ENCODE measurements around the gene TBC1D19.

TBC1D19 gene

DNA sequence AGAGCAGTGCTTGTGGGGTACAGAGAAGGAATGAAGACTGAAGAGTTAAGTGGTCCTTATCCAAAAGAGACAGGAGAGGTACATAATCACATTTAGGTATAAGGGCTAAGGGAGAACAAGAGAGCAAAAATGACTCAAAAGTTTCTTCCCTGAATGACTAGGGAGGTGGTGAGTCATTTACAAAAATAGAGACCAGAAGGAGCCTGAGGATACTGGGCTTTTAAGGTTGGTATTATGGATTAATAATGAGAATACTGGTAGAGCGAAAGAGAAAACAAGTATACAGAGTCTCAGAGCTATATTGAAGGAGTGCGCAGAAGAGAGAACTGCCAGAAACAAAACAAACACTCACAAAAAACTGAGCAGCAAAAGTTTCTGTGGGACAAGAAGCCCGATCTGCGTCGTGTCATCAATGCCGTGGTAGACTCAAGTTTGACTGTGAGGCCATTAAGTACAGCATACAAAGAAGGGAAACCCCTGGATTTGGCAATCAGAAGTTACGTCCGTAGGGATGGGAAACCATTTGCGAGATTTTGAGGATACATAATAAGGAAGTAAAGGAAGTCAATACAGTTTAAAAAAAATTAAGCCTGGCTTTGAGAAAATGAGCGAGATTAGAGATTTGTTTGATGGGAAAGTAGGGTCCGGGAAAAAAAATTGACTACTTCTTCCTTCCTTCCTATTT, 147.6 kb downstream of the TBC1D19 start:
- no peak for DNase-seq (ENCODE audit: low read depth in 3 of 3)

DNA sequence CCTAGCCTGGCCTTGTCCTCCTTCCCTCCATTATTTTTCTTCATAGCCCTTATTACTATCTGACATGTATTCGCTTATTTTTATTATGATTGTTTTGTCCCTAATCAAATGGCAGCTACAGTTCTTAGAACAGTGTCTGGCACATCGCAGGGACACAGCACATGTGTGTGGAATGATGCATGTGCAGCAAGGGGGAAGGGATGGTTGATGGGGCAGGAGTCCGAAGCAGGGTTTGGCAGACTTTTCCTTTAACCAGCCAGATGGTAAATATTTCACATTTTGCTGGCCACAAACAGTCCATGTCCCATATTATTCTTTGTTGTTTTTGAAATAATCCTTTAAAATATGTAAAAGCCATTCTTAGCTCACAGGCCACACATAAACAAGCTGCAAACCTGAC, 148.5 kb downstream of the TBC1D19 start:
- DNase-seq (ENCODE audit: low read depth in 3 of 3): no peak

DNA sequence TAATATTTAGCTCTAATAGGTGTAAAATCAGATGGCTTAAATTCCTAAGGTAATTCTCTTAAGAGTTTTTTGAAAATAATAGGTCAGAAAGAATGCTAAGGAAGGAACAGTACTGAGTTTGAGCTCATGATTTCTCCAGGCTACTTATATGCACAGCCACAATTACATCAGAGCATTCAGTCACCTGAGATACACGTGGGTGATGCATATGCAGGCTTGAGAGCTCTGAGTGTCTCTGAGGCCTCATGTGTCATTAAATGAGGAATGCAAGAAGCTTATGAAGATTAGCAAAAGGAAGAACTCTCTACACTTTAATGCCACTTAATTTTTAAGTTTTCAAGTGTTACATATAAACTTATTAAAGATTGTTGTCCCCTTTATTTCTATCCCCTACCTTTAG, 152.7 kb downstream of the TBC1D19 start:
- DNase-seq (ENCODE audit: low read depth in 3 of 3): no peak

DNA sequence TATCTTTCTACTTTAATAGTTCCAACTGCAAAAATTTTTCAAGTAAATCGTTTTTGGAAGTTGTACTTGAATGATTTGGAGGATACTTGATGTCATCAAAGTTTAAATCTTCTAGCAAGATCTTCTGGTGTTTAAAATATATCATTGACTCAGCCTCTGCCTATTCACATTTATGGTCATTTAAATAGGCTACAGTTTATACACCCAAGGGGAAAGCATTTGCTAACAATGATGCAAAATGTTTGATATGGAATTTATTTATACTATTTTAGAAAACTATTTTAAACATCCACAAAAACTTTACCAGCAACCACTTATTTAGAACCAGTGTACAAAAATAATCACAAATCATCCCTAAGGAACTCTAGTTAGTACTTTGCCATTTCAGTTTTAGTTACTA, 153.5 kb downstream of the TBC1D19 start:
- DNase-seq (ENCODE audit: low read depth in 3 of 3): no peak

DNA sequence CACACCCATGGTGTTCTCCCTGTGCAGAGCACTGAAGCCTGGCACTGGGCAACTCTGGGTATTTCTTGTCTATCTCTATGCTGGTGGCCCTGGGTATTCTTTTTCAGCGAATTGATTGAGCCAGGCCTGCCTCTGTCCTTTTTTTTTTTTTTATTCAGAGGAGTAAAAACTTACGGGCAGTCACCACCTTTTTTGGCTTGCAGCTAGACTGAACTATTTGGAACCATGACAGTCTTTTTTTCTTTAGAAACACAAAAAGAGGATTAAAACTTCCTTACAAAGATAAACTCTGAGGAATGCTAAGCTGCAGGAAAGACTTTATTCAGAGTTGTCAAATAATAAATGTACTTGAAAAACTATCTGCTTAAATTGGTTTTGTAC, 157.6 kb downstream of the TBC1D19 start:
- no peak for DNase-seq (ENCODE audit: low read depth in 3 of 3)

DNA sequence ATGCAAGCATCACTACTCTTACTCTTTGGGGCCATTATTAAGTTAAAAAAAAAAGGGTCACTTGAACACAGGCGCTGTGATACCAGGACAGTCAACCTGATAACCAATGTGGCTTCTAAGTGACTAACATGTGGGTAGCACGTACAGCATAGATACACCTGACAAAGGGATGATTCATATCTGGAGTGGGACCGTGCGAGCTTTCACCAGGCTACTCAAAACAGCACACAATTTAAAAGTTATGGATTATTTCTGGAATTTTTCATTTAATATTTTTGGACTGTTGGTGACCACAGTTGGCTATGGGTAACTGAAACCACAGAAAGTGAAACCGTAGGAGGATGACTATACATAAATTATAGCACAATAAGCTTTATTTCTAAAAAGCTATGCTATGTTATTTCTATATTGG, 162.9 kb downstream of the TBC1D19 start:
- peak in 2 of 3 experiments; percentile 3 to 34 for DNase-seq (ENCODE audit: low read depth in 3 of 3)

DNA sequence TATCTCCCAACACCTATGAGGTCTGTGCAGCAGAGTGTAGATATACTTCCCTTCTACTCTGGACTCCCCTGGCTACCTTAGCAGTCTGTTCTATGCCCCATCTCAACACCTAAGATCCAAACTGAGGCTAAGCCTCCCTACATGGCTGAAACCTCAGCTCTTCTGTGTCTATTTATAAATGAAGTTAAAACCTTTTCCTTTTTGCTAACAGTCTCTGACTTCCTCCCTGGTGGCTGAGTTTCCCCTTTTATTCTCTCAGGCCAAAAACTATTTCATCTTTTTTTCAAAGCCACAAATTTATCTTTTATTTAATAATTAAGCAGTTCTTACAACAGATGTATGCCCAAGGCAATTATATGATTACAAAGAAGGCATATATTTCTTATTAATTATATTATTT, 164.9 kb downstream of the TBC1D19 start:
- DNase-seq (ENCODE audit: low read depth in 3 of 3): no peak

DNA sequence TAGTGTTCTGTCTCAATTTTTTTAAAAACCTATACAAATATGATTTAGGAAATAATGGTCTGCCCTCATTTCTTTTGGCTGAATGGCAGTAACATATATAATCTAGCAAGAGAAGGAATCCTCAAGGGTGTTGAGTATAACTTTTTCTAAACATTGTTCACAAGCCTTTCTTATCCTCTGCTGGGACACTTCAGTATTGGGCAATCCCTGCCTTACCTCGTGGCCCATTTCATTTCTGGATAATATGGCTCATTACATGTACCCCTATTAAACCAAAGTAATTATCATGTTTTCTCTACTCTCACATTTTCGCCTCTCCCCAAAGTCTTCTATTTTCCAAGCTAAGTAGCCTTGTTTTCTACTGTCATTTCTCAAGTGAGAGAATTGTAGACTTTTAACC, 166.0 kb downstream of the TBC1D19 start:
- no peak for DNase-seq (ENCODE audit: low read depth in 3 of 3)

DNA sequence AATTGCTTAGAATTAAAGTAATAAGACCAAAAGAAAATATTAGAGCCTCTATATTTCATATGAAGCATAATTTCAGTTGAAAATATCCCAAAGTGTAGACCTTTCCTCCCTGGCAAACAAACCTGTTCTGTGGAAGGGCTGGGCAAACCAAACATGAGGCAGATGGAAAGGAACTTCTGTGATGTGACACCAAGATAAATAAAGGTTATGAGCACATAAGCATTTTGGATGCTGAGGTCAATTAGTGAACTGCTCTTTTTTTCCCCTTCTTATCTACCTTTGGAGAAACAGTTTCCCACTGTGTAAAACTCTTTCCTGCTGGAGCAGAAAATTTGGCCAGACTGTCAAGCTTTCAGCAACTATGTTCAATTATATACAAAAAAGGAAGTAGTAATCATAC, 167.1 kb downstream of the TBC1D19 start:
- no peak for DNase-seq (ENCODE audit: low read depth in 3 of 3)

DNA sequence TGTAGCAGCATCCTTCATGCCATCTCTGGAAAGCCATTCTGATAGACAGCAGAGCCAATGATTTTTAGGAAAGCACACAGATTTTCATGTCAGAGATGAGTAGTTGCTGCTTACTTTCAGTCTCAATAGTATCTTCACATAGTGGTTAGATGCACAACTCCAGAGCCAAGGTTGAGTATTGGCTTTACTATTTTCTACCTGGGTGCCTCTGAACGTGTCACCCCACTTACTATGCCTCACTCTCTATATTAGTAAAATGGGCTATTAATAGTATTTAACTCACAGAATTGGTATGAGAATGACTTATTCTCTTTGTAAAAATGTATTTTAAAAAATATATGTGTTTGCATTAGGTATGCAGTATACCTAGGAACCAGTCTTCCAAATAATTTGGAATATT, 168.0 kb downstream of the TBC1D19 start:
- DNase-seq (ENCODE audit: low read depth in 3 of 3): no peak

DNA sequence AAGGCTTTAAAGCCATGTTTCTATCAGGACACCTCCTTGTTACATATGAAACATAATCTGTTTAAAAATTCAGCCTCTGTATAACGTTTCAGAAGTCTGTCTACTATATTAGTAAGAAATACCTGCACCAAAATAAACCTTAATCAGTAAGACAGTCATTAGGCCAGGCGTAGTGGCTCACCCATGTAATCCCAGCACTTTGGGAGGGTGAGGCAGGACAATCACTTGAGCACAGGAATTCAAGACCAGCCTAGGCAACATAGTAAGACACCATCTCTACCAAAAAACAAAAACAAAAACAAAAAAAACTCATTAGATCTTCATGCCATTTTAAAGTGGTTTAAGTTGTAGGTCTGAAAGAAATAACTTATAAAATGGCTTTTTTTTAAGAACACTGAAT, 169.3 kb downstream of the TBC1D19 start:
- DNase-seq (ENCODE audit: low read depth in 3 of 3): no peak

DNA sequence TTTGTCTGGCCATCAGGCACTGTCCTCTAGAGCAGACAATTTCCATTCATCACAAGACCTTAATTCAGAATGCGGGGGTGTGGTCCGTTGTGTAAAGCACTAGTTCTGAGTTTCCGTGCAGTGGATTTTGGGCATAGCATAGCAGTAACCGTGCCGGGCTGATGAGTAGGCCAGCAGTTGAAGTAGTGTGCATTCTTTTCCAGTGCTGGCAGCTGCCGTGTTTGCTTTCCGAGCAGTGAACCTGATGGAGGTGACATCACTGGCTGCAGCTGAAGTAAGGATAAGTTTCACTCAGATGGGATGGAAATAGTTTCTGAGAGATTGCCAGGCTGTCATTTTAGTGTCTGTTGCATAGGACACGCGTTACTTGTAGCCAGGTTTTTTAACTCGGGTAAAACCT, 169.7 kb downstream of the TBC1D19 start:
- DNase-seq (ENCODE audit: low read depth in 3 of 3): no peak

DNA sequence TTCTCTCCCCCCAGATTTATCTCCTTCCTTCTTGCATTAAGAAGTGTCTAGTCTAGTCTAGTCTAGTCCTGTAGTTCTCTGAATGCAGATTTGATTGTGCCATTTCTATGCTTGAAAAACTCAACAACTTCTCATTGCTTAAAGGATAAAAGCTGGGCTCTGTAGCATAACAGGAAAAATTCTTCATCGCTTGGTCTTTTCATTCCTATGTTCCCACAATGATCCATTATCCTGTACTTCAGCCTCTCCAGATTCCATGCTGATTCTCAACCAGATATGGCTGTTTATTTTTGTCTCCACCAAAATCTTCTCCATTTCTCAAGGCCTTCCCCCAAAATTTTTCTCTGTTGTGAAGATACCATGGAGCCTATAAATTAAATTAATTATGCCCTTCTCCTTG, 173.9 kb downstream of the TBC1D19 start:
- DNase-seq (ENCODE audit: low read depth in 3 of 3): no peak

DNA sequence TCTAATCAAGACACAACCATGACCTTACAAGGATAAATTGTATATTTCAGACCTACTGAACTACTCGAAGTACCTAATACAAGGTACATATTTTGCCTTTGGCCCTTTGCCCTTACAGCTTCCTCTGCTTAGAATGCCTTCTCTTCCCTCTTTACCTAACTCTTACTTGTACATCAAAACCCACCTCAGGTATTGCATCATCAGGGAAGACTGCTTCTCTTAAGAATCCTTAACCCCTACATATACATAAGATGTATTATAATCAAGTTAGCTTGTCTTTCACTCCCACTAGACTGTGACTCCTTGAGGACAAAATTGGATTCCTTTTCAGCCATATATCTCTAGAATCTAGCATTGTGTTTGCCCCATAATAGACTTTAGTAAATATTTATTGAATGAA, 175.0 kb downstream of the TBC1D19 start:
- DNase-seq (ENCODE audit: low read depth in 3 of 3): no peak

DNA sequence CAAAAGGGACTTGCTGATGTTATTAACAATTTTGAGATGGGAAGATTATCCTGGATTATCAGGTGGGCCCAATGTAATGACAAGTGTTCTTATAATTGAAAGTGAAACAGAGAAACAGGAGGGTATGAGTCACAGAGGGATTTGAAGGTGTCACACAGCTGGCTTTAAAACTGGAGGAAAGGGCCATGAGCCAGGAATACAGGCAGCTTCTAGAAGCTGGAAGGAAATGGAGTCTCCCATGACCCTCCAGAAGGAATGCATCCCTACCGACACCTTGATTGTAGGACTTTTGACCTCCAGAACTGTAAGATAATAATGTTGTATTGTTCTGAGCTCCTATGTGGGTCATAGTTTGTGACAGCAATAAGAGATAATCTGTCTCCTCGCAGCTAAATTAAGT, 178.8 kb downstream of the TBC1D19 start:
- no peak for DNase-seq (ENCODE audit: low read depth in 3 of 3)

DNA sequence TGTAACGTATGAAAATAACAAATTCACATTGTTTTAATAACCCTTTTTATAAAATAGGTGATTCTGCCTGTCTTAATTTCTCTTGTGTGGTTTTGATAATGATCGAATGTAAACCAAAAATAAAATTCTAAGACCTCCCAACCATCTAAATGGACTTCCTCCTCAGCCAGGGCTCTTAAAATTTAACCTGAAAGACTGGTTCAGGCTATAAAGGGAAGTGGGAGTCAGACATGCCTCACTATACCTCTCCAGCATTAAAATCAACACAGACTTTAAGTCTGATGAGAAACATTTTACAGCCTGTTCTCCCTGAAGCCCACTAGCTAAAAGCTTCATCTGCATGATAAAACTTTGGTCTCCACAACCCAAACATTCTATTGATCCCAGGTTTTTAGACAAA, 179.2 kb downstream of the TBC1D19 start:
- DNase-seq (ENCODE audit: low read depth in 3 of 3): no peak

DNA sequence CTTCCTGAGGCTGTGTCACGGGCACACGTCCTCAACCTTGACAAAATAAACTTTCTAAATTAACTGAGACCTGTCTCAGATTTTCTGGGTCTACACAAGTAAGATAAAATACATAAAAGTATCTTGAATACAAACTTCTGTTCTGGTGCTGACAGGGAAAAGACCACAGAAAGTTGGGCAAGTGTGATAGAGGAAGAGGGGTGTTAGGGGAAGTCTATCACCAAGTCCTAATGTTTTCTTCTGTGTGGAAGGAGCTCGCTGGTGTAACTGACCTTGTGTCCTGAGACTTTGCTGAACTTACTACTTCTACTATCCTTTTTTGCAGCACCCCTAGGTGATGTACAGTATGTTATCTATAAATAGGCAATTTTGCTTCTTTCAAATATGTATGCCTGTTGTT, 179.8 kb downstream of the TBC1D19 start:
- DNase-seq (ENCODE audit: low read depth in 3 of 3): no peak

DNA sequence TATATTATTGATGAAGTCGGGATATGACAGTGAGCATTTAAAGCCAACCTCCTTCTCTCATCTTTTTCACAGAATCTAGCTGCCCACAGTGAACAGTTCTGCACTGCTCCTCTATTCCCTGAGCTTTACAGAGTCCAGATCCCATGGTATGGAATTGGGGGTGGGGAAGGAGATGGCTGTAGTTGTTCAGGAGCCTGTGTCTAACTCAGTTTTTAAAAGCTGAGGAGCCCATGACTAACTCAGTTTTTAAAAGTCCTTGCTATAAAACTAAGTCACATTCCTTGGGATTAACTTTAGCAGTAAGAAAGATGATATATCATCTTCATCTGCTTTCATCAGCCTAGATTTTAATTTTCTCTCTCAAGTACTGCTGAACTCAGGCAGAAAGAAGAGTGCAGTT, 180.3 kb downstream of the TBC1D19 start:
- no peak for DNase-seq (ENCODE audit: low read depth in 3 of 3)

DNA sequence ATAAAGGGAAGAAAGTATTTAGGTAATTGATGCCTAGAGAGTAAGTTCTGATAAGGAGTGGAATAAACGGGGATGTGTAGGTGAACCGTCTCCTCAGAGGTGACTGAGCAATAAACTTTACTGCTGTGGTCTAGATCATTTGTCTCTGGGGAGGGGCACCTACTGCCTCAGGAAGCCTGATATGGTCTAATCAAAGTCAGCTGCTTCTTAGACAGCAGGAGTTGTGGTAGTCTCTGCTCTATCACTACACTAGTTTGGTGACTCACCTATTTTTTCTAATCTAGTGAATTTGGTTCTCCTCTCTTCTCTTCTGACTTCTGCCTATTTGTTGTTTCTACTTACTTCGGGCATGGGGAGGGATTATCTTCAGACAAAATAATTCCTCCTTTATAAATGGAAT, 181.6 kb downstream of the TBC1D19 start:
- DNase-seq (ENCODE audit: low read depth in 3 of 3): no peak

DNA sequence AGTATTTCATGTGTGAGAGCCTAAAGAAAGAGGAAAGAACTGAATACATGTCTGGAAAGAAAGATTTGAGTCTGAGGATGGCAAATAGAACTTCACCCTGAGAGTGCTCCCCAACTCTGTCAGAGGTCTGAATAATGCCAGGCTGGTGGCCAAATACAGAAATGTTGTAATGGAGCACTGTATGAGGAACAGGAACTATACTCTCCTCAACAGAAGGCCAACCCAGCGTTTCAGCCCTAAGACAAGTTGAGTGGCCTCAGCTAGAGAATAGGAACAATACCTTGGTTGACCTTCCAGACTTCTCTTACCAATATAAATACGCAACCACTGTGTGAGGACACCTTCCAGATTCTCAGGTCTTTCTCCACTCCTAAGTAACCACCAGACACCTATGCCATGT, 182.3 kb downstream of the TBC1D19 start:
- no peak for DNase-seq (ENCODE audit: low read depth in 3 of 3)

DNA sequence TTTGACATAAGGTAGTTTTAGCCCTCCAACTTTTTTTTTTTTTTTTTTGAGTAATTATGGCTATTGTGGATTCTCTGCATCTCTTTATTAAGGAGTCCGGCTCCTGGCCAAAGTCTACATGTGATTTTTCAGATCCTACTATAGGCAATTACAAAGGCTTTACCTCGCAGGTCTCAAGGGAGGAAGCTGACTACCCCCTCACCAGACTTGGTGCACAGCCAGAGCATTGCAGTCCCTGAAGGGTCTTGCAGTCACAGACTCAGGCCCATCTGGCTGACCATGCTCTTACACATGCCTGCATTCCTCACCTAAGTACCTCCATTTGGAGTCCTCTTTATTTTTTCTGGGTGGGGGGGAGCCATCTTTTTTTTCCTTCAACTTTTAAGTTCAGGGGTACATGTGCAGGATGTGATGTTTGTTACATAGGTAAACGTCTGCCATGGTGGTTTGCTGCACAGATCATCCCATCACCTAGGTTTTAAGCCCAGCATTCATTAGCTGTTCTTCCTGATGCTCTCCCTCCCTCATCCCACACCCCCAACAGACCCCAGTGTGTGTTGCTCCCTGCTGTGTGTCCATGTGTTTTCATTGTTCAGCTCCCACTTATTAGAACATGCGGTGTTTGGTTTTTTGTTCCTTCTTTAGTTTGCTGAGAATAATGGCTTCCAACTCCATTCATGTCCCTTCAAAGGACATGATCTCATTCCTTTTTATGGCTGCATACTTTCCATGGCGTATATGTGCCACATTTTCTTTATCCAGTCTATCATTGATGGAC, 188.4 kb downstream of the TBC1D19 start:
- no peak for DNase-seq (ENCODE audit: low read depth in 3 of 3)

DNA sequence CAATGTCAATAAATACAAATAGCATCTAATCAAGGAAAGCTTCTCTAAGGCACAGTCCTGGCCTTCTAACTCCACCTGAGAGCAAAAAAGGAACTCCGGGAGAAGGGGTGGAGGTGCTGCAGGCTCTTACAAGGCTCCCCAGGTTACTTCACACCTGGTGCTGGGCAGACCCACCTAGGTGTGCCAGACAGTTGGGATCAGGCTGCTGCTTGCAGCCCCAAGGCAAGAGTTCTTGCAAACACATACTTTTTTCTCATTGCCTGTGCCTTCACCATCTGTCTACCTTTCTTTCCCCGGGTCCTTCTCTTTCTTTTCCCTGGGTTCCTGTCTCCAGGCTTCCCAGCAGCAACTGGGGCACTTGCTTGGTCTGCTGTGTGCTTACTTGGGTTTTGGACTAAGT, 195.3 kb downstream of the TBC1D19 start:
- no peak for DNase-seq (ENCODE audit: low read depth in 3 of 3)

DNA sequence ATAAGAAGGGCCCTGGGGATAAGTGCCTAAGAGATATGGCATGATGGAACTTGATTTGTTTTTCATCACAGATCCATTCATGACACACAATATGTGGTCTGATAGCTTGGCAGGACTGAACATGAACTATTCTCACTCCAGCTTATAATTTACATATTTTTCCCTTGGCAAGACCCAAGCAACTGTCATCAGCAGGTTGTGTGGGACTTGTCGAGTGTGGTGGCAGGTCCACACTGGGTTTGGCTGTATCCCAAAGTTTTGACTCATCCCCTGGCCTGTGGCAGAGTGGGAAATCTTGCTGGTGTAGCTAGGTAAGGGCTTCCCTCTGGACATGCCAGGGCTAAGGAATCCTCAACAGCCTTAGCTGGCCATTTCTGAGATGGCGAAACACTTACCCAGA, 195.8 kb downstream of the TBC1D19 start:
- DNase-seq (ENCODE audit: low read depth in 3 of 3): no peak

DNA sequence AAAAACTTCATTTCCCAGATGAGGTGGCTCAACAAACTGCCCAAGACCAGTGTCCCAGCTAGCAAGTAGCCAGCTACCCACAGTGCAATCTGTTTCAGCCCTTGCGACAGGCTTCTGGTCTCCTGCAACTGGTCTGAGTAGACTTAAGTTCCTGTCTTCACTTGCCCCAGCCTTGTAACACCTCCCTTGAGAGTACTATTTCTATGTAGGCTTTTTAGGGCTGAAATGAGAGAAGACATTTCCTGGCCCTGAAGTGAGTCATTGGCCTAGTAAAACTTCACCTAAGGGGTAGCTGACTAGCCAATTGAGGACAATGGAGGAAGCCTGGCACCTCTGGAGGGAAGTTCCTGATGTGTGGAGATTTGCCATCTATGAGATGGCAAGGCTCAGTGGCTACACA, 196.7 kb downstream of the TBC1D19 start:
- no peak for DNase-seq (ENCODE audit: low read depth in 3 of 3)
